Stimulated activated CD8-positive, alpha-beta memory T cell treated with anti-CD3 and anti-CD28 coated beads, Interleukin-2, amount 100 ng/mL, for 48 hours (primary cell): ENCODE data around the gene KCND2.

Experiments used
- DNase-seq, 2 donors: peaks; one replicate each; pipeline ENCODE4 v3.0.0-alpha.2; 2020; ENCODE audit warnings: low read depth in 2 of 2

Gene KCND2

DNA sequence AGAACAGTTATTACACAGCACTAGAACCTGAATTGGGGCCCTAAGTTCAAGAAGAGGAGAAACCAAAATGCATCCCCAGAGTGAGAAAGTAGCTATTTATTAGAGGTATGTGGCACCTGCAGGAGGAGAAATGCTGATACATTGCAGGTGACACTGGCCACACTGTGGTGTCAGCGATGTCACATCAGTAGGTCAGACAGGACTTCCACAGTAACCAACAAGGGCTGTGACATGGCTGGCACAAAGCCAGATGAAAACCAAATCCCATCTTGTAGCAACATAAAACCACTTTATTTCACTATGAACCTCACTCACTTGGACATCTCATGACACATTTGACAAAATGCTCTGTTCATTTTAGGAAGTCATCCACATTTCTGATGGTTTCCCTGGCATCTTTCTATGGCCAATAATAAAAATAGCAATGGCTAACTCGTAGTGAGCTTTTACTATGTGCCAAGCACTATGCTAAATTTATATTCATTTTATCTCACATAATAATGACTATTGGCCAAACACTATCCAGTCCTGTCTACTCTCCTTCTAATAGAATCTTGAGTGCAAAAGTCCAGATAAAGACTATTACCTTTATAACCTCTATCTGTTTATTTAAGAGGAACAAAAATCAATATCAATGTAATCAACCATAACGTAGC is 430.7 kb downstream of the KCND2 start:
- no peak for DNase-seq

DNA sequence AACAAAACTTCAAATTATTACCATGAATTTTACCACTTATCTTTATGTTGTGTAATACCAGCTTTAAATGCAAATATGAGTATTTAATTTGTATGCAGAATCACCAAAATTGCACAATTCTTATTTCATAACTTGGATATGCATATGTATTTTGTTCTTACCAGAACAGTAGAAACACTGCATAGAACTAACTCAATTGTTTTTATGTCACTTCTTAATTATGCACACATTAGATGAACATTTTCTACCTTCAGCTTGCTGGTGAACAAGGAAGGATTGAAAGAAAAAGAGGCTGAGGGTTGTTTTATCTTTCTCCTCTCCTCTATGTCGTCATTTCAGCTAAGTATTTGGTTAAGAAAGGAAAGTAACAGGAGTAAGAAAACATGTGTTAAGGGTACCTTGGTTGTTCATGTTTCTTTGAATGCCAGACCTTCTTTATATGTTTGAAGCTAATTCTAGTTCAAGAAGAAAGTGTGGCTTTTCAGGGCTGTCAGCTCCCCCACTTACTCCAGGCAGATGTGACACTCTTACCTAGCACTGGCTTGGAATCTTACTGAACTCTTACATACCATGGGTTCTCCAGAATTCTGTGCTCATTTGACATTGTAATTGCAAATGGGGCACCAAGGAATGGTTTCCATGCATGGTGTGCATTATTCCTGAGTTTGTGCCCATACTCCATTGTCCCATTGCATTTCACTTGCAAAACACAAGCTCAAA is 436.4 kb downstream of the KCND2 start:
- DNase-seq, result no peak

DNA sequence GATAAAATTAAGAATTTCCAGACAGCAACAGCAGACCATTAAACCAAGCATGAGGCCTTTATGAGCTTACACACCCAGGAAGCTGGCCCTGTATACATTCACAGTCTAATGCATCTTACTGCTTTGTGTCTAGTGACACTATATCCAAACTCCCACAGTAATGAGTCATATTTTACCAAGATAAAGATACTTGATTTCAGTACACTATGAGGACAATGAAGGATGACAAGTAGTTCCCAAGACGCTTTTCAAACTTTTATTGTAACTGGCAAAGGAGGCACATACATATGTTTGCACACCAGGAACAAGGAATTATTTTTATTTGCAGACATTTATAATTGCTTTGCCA is 437.0 kb downstream of the KCND2 start:
- DNase-seq, result no peak

DNA sequence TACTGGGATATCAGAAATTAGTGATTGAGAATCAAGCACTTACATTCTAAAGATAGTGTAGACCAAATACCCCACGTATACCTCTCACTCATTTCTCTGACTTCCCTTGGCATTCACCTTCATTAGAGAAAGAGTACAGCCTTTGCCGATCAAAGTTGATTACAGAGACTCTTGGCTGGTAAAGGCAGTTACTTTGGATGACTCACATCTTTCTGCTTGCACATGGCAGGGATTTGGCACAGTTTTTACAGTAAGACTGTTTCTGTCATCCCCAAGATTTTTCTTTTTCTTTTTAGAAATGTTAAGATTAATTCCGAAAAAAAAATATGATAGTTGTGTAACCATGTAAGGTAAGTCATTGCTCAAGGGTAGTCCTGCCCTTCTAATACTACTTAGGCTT is 442.0 kb downstream of the KCND2 start:
- no peak for DNase-seq

GRCh38 chr7:120716307-120716706 is 443.3 kb downstream of the KCND2 start:
- no peak for DNase-seq

GRCh38 chr7:120717166-120717565 is 444.2 kb downstream of the KCND2 start:
- no peak for DNase-seq

DNA sequence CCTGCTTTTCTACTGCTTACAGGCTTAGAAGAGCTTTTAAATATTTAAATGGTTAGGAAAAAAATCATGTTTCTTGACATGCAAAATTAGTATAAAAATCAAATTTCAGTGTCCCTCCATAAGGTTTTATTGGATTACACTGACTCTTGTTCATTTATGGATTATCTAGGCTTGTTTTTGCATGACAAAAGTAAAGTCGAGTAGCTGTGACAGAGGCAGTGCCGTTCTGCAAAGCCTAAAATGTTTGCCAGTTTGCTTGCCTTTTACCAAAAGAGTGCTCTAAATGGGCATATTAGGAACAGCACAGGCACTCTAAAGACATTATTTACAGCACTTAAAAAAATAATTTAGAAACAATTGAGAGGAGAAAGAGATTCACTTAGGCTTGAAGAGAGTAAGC is 445.4 kb downstream of the KCND2 start:
- DNase-seq, result no peak

DNA sequence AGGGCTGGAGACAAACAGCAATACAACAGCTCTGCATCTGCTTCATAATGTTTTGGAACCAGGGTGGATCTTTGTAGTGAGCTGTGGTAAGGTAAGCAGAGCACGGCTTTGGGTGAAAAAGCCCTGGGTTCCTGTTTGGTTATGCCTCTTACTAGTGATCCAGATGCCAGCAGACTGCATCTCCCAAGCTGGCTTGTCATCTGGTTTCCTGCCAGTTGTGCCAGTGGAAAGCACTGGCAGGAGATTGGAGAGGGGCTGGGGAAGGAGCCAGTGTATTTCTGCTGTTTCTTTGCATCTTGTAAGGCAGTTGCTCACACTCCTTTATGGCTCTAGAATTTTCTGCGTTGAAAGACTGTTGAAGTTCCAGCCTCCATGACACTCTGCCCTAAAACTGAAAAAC is 447.3 kb downstream of the KCND2 start:
- DNase-seq, result no peak

- no peak for DNase-seq
These were observed 450.8 kb downstream of the KCND2 start for GRCh38 chr7:120723465-120724385.

DNA sequence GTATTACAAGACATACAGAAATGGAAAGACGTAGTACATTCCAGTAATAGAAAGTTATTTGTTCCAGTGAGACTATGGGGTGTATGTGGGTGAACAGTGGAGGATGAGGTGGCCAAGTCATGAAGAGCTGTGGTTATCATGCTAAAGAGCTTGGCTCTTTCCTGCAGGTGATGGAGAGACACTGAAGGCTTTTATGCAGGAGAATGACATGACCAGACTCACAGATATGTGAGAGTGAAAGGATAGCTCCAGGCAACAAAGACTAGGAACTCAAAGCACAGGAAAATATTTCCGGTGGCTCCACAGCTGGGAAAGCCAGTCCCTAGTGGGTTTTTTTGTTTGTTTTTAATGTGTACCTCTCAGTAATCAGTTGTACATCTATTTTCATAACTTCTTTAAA is 451.5 kb downstream of the KCND2 start:
- no peak for DNase-seq

- no peak for DNase-seq
These were observed 452.0 kb downstream of the KCND2 start for GRCh38 chr7:120724955-120725354.

GRCh38 chr7:120725376-120726039 is 452.5 kb downstream of the KCND2 start:
- no peak for DNase-seq

DNA sequence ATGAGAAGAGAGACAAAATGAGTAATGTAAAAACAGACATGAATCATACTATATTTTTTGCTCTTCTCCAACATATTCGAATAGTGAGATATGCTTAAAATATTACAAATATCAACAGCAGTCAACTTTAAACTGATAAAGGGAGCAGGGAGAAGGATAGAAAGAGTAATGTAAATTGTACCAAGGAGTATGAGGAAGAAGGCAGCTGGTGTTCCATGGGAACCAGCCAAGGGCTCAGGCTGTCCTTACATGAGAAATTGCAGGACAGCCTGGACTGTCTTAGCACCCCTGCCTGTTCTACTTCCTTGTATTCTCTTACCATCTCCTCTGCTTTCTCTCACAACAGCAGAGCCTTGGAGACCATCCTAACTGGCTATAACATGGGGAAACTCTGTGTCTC is 456.3 kb downstream of the KCND2 start:
- no peak for DNase-seq

DNA sequence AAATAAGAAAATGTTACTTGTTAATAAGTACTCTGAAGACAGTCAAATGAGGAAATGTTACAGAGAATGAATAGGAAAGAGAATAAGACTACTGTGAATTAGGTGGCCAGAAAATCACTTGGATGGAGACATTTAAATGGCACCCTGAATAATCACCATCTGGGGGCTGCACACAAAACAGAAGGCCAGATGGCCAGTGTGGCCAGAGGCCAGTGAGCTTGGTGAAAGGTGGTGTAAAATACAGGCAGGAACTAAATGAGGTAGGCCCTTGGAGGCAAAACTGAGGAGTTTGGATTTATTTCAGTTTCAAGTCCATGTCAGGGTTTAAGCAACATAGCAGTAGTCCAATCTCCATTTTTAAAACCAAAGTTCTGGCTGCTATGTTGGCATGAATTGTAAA is 458.3 kb downstream of the KCND2 start:
- no peak for DNase-seq

DNA sequence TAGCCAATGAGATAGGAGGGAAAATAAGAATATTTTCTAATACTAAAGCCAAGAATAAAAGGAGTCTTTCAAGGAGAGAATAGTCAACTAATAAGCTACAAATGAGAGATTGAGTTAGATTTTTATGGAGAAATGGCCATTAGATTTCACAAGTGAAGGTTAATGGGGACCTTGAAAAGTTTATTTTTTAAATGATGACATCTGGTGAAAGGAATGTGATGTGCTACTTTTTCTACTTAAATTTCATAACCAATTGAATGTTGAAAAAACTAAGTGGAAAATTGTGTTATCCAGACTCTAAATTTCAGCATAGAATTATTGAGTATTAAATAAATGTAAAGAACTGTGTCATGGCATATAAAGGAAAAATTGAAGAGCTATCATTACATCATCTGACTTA is 459.3 kb downstream of the KCND2 start:
- no peak for DNase-seq

- no peak for DNase-seq
These were observed 460.2 kb downstream of the KCND2 start for GRCh38 chr7:120733143-120733542.

- no peak for DNase-seq
These were observed 460.9 kb downstream of the KCND2 start for GRCh38 chr7:120733835-120734234.

DNA sequence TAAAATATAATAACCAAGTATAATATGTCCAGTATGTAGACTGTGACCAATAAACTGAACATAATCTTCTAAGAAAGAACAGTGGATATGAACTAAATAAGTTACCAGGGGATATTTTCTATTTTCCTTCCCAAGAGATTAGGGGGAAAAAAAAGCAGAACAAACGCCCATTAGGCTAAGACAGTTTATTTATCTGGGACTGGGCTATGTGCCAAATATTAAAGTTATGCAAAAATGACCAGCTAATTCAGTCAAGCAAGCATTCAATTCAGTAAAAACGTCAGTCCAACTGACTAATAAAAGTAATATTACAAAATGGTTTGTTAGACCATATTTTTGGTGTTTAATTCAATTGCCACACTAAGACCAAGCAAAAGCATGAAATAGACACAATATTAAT is 462.8 kb downstream of the KCND2 start:
- no peak for DNase-seq

- DNase-seq, result no peak
These were observed 465.8 kb downstream of the KCND2 start for GRCh38 chr7:120738816-120739215.

GRCh38 chr7:120740348-120740747 is 467.4 kb downstream of the KCND2 start:
- no peak for DNase-seq

DNA sequence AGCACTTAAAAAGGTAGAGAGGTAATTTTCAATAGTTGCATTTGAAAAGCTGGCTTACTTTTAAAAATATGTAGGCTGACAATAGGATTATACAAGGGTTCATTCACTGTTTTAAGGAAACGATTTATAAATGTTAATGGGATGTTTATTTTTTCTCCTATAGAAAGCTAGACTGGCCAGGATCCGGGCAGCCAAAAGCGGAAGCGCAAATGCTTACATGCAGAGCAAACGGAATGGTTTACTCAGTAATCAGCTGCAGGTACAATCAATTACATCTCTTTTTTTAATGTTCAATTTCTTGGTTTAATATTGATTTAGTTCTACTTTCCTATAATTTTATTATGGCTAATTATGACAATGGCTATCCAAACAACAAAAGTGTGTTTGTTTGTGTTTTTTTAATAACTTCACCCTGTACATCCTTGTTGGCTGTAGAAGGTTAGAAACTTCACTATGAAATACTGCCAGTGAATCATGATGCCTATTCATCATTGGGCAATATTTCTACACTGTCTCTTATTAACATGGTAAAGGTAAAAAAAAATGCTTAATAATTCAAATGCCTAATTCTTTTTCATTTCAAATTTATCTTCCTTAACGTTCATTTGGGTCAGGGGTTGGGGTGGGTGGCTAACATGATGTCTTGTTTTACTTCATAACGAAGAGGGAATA is 468.5 kb downstream of the KCND2 start:
- DNase-seq, result no peak

DNA sequence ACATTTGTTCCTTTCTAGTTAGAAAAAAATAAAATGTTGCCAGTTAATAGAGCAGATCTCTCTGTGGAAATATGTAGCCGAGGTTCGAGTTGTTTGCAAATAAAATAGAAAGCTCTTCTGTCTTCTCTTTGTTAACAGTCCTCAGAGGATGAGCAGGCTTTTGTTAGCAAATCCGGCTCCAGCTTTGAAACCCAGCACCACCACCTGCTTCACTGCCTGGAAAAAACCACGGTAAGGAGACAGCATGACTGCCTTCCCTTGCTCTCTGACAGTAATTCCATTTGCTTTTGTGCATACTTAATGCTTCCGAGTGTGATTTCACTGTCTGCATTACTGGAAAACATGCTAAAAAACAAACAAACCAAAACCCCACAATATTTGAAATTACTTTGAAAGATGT is 469.4 kb downstream of the KCND2 start:
- DNase-seq, result no peak
